ENCODE data around the gene PGPEP1.
A peak's percentile ranks its signal among the peaks of the same experiment; 100 is the strongest.
"Not testable (repeated sequence)": the region's sequence is repeated elsewhere in the genome, so short reads cannot be mapped to it uniquely, and the experiment has no call there.

Gene PGPEP1

DNA sequence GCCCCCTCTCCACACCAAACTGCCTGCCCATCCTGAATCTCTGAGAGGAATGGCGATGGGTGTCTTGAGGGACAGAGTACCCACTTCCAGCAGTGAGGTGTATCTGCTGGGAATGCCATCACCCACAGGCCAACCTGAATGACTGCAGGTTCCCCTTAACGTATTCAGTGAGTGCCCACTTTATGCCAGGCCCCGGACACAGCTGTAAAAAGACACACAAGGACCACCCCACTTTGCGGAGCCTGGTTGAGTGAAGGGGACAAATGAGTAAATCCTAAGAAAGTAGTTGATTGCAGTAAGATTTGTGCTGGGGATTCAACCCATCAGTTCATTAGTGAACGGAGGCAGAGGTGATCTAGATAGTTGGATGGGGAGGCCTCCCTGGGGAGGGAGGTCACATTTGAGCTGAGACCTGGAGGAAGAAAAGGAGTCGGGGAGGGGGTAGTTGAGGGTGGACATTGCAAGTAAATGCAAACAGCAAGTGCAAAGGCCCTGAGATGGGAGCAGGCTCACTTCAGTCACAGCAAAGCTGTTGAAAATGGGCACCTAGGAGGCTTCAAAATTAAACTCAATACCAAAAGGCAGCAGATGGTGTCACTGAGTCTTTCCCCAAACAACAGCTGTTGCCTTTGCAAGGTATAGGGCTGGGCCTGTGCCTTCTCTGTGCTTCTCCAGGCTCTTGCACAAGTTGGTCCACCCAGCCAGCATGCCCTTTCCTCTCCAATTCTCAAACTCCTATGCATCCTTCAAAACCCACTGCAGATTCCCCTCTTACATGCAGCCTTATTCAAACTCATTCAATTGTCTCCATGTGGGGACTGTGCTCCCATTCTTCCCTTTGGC is 49.9 kb downstream of the PGPEP1 start:
- no peak for DNase-seq (ENCODE audit: low read depth in 2 of 2)

DNA sequence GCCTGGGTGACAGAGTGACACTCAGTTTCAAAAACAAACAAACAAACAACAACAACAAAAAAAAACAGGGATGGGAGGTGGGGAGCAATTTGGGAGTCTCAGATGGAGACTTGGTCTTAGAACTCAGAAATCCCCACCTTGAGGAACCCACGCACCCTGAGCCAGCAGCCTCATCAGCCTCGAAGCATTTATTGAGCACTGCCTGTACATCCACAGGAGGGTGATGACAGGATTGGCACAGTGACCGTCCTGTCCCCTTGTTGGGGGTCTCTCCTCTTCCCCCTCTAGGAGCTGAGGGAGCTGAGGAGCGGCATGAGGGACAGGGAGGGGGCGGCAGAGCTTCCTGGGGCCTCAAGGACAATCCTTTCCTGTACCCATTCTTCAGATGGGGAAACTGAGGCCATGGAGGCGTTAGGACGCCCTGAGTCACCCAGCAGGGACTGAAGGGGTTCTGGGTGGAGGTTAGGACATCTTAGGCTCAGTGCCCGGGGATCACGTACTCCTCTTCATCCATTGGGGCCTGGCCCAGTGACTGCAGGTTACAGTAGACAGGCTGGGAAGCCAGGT is 51.2 kb downstream of the PGPEP1 start:
- no peak for DNase-seq (ENCODE audit: low read depth in 2 of 2)

DNA sequence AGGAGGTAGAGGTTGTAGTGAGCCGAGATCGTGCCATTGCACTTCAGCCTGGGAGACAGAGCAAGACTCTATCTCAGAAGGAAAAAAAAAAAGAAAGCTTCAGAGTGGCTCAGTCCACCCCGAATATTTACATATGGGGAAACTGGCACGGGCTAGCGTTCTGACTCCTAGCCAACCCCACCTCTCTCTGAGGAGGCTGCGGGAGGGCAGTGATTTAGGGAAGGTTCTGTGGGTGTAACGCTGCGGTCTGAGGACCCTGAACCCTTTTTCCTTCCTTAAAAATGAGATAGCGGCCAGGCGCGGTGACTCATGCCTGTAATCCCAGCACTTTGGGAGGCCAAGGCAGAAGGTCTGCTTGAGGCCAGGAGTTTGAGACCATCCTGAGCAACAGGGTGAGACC is 52.0 kb downstream of the PGPEP1 start:
- DNase-seq (ENCODE audit: low read depth in 2 of 2): no peak

DNA sequence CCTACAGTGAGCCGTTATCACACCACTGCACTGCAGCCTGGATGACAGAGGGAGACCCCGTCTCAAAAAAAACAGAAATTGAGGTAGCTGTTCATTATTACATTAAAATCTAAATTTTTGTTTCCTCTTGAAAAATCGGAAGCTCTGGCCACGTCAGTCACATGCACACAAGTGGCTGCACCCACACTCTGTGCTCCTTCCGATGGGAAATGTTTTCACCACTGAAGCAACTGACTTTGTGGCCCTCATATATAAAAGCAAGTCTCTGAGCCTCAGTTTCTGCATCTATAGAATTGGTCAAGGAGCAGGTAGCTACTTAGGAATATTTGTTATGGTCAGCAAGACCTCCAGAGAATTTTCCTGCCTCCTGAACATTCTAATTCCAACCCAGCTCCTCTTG is 52.5 kb downstream of the PGPEP1 start:
- no peak for DNase-seq (ENCODE audit: low read depth in 2 of 2)

DNA sequence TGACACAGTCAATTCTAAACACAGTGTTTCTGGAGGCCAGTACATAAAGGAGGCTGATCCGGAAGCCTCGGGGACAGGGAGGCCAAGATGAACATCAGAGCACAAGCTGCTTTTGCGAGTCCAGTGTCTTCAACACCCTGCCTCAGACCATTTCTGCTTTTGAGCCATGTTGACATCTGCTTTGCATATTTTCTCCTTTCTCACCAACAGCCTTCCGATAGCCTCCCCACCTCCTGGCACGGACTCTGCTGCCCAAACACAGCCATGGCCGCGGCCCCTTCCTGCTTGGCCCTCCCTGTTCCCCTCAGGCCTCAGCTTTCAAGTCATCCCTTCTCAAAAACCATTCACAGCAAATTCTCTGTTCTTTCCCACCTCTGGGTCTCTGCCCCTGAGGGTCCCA is 53.4 kb downstream of the PGPEP1 start:
- no peak for DNase-seq (ENCODE audit: low read depth in 2 of 2)

DNA sequence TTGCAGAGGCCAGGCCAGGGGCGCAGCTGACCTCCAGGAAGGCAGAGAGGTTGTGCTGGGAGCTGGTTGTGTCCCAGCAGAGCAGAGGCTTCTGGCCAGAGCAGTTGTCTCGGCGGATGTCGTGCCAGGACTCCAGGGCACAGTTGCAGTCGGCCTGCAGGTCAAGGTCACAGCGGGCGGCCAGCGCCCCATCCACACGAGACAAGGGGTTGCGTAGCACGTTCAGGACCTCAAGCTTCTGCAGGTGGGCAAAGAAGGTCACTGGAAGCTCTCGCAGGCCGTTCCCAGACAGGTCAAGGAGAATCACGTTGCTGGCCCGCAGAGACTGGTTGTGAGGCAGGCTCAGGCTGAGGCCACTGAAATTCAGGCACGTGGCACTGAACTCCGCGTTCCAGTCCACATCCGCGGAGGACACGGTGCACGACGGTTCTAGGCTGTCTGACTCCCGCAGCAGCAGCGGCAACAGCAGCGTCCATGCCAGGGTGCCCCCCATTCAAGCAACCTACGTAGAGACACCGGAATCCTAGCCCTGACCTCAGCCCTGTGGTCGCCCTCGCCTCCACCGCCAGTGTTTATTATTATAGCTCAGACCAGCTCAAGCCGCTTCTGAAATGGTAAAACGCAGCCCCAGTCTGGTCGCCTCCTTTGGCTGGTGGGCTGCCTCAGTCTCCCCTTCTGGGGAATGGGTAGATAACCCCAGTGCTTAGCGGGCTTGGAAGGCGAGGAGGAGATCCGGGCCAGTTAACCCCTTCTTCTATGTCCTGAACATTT is 56.3 kb downstream of the PGPEP1 start:
- DNase-seq (ENCODE audit: low read depth in 2 of 2): no peak

DNA sequence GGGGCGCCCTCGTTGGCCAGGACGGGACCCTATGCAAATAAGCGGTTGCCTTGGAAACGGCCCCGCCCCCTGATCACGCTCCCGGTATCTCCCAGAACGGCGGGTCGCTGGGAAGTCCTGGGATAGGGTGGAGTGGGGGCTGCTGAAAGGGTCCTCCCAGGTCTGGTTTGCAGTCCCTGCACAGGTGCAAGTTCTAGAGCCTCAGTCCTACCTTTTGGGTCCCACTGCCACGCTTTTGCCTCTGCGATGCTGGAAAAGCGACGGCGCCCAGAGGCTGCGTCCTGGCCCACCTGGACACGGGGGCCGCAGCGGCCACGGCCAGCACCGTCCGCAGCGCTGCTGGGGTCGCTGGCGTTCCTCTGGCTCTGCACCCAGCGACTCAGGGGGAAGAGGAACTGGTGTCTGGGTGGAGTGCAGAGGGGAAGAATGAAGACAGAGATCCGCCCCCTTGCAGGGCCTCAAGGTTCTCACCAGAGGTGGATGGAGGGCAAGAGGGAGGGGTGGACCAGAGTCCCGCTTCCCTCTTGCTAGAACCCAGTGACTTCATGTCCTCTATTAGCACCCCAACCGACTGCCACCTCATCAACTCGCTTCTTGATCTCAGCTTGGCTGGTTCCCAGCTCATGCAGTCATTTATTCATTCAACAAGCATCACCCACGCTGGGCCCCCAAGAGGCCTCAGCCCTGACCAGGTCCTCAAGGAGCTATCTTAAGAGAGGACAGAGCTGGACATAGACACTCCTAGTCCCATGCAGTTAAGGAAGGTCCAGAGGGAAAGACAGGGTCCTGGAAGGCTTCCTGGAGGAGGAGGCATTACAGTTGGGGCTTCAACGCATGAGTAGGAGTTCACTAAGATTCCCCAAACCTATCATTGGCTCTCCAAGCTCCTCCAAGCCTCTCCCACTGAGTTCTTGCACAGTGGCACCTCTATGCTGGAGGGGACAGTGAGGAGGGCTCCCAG is 57.1 kb downstream of the PGPEP1 start, which contains the start of gene LRRC25:
Gene LRRC25 (minus strand): TSS at position 381 of the 961 bp plus-strand sequence. CDS start 659 bp downstream, outside the sequence.
- DNase-seq (ENCODE audit: low read depth in 2 of 2): no peak

DNA sequence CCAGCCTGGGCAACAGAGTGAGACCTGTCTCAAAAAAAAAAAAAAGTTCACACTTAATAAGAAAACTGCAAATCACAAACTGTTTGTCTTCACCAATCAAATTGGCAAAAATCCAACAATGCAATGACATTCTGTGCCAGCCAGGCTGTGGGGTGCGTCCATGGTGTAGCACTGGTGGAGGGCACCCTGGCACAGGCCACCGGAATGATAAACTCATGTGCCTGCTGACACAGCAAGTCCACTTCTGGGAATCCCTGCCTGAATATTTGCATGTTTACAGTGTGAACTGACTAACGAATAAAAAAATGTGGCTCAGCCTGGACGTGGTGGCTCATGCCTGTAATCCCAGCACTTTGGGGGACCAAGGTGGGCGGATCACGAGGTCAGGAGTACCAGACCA is 58.6 kb downstream of the PGPEP1 start:
- no peak for DNase-seq (ENCODE audit: low read depth in 2 of 2)

DNA sequence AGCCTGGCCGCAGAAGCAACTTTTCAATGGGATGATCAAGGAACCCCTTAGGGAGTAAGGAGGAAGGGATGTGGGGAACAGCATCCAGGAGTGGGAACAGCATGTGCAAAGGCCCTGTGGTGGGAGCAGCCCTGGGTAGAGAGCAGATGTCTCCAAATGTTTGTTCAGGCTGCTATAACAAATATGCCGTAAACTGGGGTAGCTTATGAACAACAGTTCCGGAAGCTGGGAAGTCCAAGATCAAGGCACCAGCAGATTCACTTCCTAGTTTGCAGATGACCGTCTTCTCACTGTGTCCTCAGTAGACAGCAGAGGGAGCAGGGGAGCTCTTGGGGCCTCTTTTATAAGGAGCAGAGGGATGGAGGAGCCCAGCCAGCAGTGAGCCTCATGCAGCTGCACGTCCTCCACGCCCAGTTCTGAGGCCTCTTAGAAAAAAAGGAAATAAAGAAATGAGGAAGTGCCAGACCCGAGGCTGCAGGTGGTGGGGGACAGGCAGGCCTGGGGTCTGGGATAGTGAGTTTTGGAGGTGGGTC is 61.2 kb downstream of the PGPEP1 start:
- no peak for DNase-seq (ENCODE audit: low read depth in 2 of 2)

DNA sequence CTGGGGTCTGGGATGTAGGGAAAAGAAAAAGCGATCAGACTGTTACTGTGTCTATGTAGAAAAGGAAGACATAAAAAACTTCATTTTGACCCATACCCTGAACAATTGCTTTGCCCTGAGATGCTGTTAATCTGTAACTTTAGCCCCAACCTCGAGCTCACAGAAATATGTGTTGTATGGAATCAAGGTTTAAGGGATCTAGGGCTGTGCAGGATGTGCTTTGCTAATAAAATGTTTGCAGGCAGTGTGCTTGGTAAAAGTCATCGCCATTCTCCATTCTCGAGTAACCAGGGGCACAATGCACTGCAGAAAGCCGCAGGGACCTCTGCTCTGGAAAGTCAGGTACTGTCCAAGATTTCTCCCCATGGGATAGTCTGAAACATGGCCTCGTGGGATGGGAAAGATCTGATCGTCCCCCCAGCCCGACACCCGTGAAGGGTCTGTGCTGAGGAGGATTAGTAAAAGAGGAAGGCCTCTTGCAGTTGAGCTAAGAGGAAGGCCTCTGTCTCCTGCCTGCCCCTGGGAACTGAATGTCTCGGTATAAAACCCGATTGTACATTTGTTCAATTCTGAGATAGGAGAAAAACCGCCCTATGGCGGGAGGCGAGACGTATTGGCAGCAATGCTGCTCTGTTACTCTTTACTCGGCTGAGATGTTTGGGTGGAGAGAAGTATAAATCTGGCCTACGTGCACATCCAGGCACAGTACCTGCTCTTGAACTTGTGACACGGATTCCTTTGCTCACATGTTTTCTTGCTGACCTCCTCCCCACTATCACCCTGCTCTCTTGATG is 62.3 kb downstream of the PGPEP1 start:
- not testable (repeated sequence) for DNase-seq (ENCODE audit: low read depth in 2 of 2)

DNA sequence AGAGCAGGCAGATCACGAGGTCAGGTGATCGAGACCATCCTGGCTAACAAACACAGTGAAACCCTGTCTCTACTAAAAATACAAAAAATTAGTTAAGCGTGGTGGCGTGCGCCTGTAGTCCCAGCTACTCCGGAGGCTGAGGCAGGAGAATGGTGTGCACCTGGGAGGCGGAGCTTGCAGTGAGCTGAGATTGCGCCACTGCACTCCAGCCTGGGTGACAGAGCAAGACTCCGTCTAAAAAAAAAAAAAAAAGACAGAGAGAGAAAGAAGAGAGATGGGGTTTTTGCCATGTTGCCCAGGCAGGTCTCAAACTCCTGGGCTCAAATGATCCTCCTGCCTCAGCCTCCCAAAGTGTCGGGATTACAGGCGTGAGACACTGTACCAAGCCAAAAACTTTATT is 65.4 kb downstream of the PGPEP1 start:
- DNase-seq (ENCODE audit: low read depth in 2 of 2): not testable (repeated sequence)

DNA sequence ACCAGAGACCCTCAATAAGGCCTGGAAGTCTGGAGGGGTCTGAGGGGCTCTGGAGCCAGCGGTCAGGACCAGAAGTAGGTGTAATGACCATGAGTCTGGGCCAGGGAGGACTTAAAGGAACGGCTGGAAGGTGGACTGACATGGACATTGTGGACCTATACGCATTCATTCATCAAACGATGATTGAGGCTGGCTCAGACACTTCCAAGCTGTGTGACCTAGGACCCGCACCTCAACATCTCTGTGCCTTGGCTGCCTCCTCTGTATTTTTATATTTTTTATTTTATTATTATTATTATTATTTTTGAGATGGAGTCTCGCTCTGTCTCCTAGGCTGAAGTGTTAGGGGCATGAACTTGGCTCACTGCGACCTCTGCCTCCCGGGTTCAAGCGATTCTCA is 66.4 kb downstream of the PGPEP1 start:
- no peak for DNase-seq (ENCODE audit: low read depth in 2 of 2)

DNA sequence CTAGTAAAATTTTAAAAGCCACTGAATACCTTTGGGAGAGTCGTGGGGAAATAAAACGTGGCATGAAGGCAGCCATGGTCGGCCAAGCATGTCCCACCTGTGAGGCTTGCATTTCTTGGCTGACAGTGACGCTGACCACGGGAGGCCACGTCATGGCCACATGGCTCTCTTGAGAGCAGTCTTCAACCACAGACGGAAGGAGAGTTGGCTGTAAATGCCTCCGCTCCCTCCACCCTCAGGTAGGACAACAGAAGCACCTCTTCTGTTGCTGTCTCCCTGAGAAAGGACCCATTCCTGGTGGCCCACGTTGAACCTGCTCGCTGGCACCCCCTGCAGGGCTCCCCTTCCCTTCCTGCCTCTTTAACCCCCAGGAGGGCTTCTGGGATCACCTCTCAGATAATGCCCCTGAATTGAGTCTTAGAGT is 67.7 kb downstream of the PGPEP1 start:
- DNase-seq (ENCODE audit: low read depth in 2 of 2): no peak

DNA sequence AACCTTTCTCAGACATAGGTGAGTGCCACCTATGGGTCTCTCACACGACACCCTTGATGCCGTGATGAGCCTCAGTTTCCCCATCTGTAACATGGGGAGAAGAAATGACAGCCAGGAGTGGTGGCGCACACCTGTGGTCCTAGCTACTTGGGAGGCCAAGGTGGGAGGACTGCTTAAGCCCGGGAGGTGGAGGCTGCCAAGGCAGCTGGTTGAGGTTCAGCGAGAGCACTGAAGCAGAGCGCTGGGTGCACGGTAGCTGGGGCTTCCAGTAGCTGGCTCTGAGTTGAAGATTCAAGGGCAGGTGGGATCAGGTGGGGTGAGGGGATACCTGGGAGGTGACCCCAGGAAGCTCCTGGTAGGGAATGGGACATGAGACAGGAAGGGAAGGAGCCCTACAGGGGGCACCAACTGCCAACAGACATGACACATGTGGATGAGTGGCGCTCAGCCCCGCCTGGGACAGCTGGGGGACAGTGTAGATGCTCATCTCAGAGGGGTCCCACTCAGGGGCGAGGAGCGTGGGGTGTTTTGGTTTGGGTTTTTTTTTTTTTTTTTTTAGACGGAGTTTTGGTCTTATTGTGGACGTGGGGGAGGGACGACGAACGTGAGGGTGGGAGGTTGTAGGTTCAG is 72.3 kb downstream of the PGPEP1 start:
- no peak for DNase-seq (ENCODE audit: low read depth in 2 of 2)

DNA sequence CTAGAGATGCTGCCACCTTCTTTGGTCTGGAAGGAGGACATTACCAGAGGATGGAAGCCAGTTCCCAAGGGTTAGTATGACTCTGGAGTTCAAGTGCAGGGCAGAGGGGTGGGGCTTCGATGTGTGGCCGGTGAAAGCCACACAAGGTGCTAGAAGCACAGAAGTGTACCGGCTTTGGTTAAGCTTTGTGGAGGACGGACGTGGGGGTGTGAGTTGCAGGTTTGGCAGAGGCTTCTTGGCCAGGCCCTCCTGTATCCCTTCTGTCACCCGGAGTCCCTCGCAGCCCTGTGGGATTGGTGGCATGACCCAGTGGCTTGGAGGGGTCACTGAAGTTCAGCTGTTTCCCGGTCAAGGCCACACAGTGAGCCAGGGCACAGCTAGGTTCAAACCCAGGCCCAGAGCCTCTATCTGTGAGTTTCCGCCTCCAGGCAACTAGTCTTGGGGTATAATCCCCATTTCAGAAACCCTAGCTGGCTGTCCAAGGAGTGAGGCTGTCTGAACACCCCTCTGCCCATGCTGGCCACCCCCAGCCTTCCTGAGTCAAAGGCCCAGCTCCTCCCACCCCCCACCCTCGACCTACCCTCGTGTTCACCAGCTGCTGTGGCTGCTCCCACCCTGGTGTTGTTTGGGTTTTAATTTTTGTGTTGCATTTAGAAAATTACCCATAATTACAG is 74.2 kb downstream of the PGPEP1 start:
- DNase-seq (ENCODE audit: low read depth in 2 of 2): no peak

DNA sequence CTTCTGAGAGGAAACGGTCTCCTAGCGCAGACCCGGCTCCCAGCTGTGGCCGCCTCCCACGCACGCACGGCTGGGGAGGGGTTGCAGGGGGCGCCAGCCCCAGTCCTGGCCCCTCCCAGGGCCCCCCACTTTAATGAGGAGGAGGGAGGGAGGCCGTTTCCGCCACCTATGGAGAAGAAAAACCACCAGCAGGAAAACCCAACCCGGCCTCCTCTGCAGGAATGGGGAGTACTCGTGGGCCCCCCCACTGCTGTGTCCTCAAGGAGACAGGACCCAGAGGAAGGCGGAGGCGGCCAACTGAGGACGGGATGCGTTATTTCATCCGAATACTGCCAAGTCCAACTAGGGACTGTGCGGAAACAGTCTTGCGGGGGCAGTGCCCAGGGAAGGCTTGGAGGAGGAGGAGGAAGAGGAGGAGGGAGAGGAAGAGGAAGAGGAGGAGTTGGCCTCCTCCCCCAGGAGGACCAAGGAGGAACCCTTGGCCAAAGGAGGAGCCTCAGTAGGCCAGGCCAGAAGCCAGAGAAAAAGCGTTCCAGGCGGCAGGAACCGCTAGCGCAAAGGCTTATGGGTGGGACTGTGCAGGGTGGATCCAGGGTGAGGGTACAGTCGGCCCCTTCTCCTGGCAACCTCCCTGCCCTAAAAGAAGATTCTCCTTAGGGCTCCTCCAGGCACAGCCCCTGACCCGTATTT is 74.9 kb downstream of the PGPEP1 start:
- peak in 1 of 2 experiments; percentile 60 for DNase-seq (ENCODE audit: low read depth in 2 of 2)

DNA sequence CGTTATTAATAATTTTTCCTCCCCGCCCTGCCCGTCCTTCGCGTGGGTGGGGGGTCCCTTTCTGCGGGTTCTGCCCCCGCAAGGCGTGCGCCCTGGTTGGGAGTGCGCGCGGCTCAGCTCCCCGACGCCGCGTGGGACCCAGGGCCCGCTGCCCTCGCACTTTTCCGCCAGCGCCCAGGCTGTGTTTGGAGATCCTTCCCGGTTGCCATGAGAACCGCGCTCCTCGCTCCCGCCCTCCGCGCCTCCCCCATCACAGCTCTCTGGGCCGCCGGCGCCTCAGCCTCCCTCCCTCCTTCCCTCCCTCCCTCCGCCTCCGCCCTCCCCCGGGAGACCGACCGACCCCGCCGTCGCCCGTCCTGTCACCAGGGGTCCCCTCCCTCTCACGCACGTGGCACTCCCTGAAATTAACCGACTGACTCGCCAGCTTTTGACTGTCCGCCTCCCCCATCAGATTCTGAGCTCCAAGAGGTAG is 76.4 kb downstream of the PGPEP1 start:
- peak in 1 of 2 experiments; percentile 66 for DNase-seq (ENCODE audit: low read depth in 2 of 2)

DNA sequence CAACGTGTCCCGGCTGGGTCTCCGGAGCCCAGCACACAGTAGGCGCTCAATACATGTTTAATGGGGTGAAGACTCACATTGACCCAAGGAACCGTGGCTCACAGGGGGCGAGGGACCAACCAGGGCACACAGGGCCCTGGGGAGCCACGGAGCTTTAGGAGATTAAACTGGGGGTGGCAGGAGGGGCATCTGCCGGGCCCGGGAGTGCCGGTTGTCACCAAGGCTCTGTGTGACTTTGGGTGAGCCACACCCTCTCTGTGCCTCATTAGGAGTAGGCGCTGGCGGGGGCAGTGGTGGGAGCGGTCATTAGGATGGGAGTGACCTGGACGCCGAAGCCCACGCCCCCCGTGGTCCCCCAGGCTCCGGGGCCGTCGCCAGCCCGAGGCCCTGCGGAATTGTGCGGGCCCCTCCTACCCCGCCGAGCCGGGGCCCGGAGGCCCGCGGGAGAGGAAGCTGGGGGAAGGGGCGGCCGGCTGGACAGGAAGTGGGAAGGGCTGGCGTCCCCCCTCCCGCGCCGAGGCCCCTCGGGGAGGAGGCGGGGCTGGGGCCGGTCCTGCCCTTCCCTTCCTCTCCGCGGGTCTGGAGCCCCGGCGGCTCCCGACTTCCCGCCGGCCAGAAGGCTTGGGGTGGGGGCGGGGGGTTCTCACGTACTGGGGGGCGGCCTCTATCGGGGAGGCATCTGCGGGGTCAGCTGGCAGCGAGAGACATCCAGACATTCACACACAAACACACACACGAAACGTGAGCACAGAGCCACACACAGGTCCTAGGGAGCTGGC is 77.0 kb downstream of the PGPEP1 start:
- DNase-seq (ENCODE audit: low read depth in 2 of 2): peak; percentile 68 to 72

All from fibroblast of skin of left biceps (primary cell).